Uterus (tissue), 4 donors: ENCODE results near the gene KHDRBS1. TPM values are rescaled to one million over a fixed set of nuclear protein-coding genes. Genes with fewer than 3 reads are reported as not detected.
"Not testable (repeated sequence)": the region's sequence is repeated elsewhere in the genome, so short reads cannot be mapped to it uniquely, and the experiment has no call there.

Source experiments
- DNase-seq, 2 donors: peaks; one replicate each; pipeline ENCODE4 v3.0.0-alpha.2; 2019 to 2020
- H3K27ac ChIP-seq, 2 donors: fragments of 200-600 bp; sonication (generic); 1 replicate in 1 of 2; 2 replicates in 1 of 2; pipeline ENCODE4 v1.5.1; 2016 to 2018
- H3K27me3 ChIP-seq, 2 donors: fragments of 200-600 bp; sonication (generic); one replicate each; pipeline ENCODE4 v1.5.1; 2018 to 2019; ENCODE audit warnings: control low read depth in 1 of 2
- H3K36me3 ChIP-seq, 2 donors: fragments of 200-600 bp; sonication (generic); one replicate each; pipeline ENCODE4 v1.5.1; 2019; ENCODE audit warnings: control low read depth in 1 of 2
- H3K4me1 ChIP-seq, 2 donors: fragments of 200-600 bp; sonication (generic); one replicate each; pipeline ENCODE4 v1.5.1; 2018 to 2019; ENCODE audit warnings: control low read depth in 1 of 2
- H3K4me3 ChIP-seq, 2 donors: fragments of 200-600 bp; sonication (generic); 1 replicate in 1 of 2; 2 replicates in 1 of 2; pipeline ENCODE4 v1.5.1; 2018 to 2019; ENCODE audit warnings: mild to moderate bottlenecking in 1 of 2
- H3K9me3 ChIP-seq, 2 donors: fragments of 200-600 bp; sonication (generic); one replicate each; pipeline ENCODE4 v1.5.1; 2019; ENCODE audit warnings: control low read depth in 1 of 2
- POLR2A ChIP-seq, 2 donors: fragments of 450-650 bp; IDR thresholded peaks; one replicate each; pipeline ENCODE4 v1.6.1; 2016; ENCODE audit warnings: antibody characterized with exemption in 2 of 2, mild to moderate bottlenecking in 1 of 2, moderate library complexity in 1 of 2
- intact Hi-C: fragments of 100-400 bp; cut with DNase I; formaldehyde crosslinking; loops from one replicate; pipeline ENCODE4 v1.15.1; 2023; ENCODE audit warnings: low total_unique reads
- total RNA-seq, 4 donors: library from RNA; depleted of rRNA in 3 of 4; stranded (reverse); fragments of >200 nt in 3 of 4; gene quantifications; one replicate each; pipeline versions ENCODE4 v1.1.0 to v1.2.4, GENCODE V29; 2014 to 2023
- TF ChIP-seq, protein P1 (sequence below), 4 experiments: fragments of 200-600 bp in 2 of 4; fragments of 450-650 bp in 2 of 4; sonication (generic) in 2 of 4; IDR thresholded peaks; one replicate each; pipeline ENCODE4 v1.5.1; 2016 to 2019; ENCODE audit warnings: antibody characterized with exemption in 4 of 4, mild to moderate bottlenecking in 2 of 4, moderate library complexity in 1 of 4
- donor health status: DM: yes; HTN: yes; CAD: no.

KHDRBS1 gene
- total RNA-seq, 4 donors from 2014 or later: 40.9 to 142 (median 96.5) TPM

DNA sequence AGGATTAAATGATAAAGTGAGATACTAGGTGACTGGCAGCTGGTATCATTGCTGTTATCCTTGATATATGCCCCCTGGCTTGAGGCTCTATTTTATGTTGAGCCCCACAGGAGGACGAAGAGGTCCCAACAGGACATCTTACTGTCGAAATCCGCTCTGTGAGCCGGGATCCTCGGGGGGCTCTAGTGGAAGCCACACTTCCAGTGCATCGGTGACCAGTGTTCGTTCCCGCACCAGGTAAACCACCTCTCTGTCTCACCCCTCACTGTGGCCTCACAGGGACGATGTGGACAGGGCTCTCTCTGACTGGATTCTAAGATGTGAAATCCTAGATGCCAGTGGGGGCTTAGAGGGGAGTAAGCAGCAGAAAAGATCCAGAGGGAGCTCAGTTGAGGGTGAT is 61.2 kb downstream of the KHDRBS1 start:
- intact Hi-C loops: no loop called here
- H3K36me3 ChIP-seq: no peaks in the 10 kb centered on the region
- no peaks in the 10 kb centered on the region for H3K27me3 ChIP-seq

GRCh38 chr1:32077451-32077850 is 63.8 kb downstream of the KHDRBS1 start:
- no peaks in the 10 kb centered on the region for H3K36me3 ChIP-seq
- no peaks in the 10 kb centered on the region for H3K27me3 ChIP-seq
- H3K27ac ChIP-seq: no peak overlapping the region
- intact Hi-C loops: no loop called here
- no peak for TF ChIP-seq POLR2A (IDR thresholded peaks at IDR 0.05)
- TF ChIP-seq, protein P1, sequence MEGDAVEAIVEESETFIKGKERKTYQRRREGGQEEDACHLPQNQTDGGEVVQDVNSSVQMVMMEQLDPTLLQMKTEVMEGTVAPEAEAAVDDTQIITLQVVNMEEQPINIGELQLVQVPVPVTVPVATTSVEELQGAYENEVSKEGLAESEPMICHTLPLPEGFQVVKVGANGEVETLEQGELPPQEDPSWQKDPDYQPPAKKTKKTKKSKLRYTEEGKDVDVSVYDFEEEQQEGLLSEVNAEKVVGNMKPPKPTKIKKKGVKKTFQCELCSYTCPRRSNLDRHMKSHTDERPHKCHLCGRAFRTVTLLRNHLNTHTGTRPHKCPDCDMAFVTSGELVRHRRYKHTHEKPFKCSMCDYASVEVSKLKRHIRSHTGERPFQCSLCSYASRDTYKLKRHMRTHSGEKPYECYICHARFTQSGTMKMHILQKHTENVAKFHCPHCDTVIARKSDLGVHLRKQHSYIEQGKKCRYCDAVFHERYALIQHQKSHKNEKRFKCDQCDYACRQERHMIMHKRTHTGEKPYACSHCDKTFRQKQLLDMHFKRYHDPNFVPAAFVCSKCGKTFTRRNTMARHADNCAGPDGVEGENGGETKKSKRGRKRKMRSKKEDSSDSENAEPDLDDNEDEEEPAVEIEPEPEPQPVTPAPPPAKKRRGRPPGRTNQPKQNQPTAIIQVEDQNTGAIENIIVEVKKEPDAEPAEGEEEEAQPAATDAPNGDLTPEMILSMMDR (IDR thresholded peaks at IDR 0.05): no peak
- DNase-seq: no peak
- no peaks in the 10 kb centered on the region for H3K9me3 ChIP-seq
- no peak overlapping the region for H3K4me3 ChIP-seq
- no peaks in the 10 kb centered on the region for H3K4me1 ChIP-seq

More for the DNA sequence above, 61.2 kb downstream of the KHDRBS1 start:
- no peak for TF ChIP-seq POLR2A (IDR thresholded peaks at IDR 0.05)
- TF ChIP-seq, protein P1 (IDR thresholded peaks at IDR 0.05): no peak
- DNase-seq: no peak
- no peak overlapping the region for H3K27ac ChIP-seq
- H3K4me3 ChIP-seq: no peak overlapping the region
- H3K9me3 ChIP-seq: no peaks in the 10 kb centered on the region
- no peaks in the 10 kb centered on the region for H3K4me1 ChIP-seq

DNA sequence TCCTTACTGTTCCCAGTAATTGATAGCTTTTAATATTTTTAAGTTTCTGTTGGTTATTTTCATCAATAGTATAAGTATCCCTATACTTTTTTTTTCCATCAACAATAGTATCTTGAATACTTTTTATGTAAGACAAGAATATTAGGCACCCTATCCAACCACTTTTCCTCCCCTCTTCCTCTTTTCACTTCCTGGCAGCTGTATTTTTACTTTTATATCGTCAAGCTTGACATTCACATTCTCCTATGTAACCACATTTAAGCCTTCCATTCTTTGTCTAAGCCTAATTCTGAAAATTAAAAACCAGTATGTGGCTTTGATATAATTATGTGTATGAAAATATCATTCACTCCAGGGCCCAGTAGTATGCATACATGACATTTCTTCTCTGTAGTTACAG is 68.4 kb downstream of the KHDRBS1 start:
- H3K4me3 ChIP-seq: no peak overlapping the region
- no peak overlapping the region for H3K27ac ChIP-seq
- TF ChIP-seq, protein P1 (IDR thresholded peaks at IDR 0.05): no peak
- no peak for TF ChIP-seq POLR2A (IDR thresholded peaks at IDR 0.05)
- DNase-seq: no peak
- H3K9me3 ChIP-seq: no peaks in the 10 kb centered on the region
- H3K36me3 ChIP-seq: no peaks in the 10 kb centered on the region
- no peaks in the 10 kb centered on the region for H3K27me3 ChIP-seq
- intact Hi-C loops: no loop called here
- H3K4me1 ChIP-seq: no peaks in the 10 kb centered on the region

DNA sequence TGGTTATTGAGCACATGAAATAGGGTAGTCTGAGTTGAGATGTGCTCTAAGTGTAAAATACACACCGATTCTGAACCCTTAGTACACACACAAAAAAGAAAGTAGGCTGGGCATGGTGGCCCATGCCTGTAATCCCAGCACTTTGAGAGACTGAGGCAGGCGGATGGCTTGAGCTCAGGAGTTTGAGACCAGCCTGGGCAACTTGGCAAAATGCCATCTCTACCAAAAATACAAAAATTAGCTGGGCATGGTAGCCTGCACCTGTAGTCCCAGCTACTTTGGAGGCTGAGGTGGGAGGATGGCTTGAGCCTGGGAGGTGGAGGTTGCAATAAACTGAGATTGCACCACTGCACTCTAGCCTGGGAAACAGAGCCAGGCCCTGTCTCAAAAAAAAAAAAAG is 72.7 kb downstream of the KHDRBS1 start:
- intact Hi-C loops, H3K9me3 ChIP-seq, H3K27ac ChIP-seq, H3K36me3 ChIP-seq, DNase-seq, H3K4me1 ChIP-seq, H3K27me3 ChIP-seq, H3K4me3 ChIP-seq: not testable (repeated sequence)

GRCh38 chr1:32091176-32091575 is 77.5 kb downstream of the KHDRBS1 start:
- no peak for TF ChIP-seq POLR2A (IDR thresholded peaks at IDR 0.05)
- TF ChIP-seq, protein P1 (IDR thresholded peaks at IDR 0.05): no peak
- Histone ChIP-seq H3K4me3 (no peak overlapping the region), H3K27ac (no peak overlapping the region), H3K4me1 (no peaks in the 10 kb centered on the region), H3K9me3 (no peaks in the 10 kb centered on the region), H3K27me3 (no peaks in the 10 kb centered on the region), H3K36me3 (no peaks in the 10 kb centered on the region)
- no peak for DNase-seq
- intact Hi-C loops: no loop called here

- Histone ChIP-seq H3K4me3 (no peak overlapping the region), H3K36me3 (no peaks in the 10 kb centered on the region), H3K27me3 (no peaks in the 10 kb centered on the region), H3K4me1 (no peaks in the 10 kb centered on the region), H3K27ac (no peak overlapping the region), H3K9me3 (no peaks in the 10 kb centered on the region)
- intact Hi-C loops: no loop called here
- no peak for DNase-seq
- no peak for TF ChIP-seq POLR2A (IDR thresholded peaks at IDR 0.05)
- TF ChIP-seq, protein P1 (IDR thresholded peaks at IDR 0.05): no peak
Measured at GRCh38 chr1:32091591-32091990, 77.9 kb downstream of the KHDRBS1 start.
